H9 (cell line): ENCODE measurements around the gene PDPR. TPM values are rescaled to one million over a fixed set of nuclear protein-coding genes. Genes with fewer than 3 reads are reported as not detected.
"Not testable (repeated sequence)": the region's sequence is repeated elsewhere in the genome, so short reads cannot be mapped to it uniquely, and the experiment has no call there.

Experiments
- DNase-seq: peaks from one replicate; pipeline ENCODE4 v3.0.0-alpha.2; 2017
- H2AFZ ChIP-seq: one replicate; pipeline ENCODE4 v1.6.1; 2013; ENCODE audit warnings: mild to moderate bottlenecking, low read length, control low read depth, moderate library complexity
- H2AK5ac ChIP-seq: 2 replicates; pipeline ENCODE4 v1.6.1; 2013; ENCODE audit warnings: low read length, control low read depth, mixed read lengths; ENCODE audit not compliant: insufficient read length
- H2BK120ac ChIP-seq: one replicate; pipeline ENCODE4 v1.6.1; 2013; ENCODE audit warnings: low read depth, mild to moderate bottlenecking, low read length, control low read depth, inconsistent platforms; ENCODE audit not compliant: poor library complexity, severe bottlenecking
- H2BK12ac ChIP-seq: 2 replicates; pipeline ENCODE4 v1.6.1; 2013; ENCODE audit warnings: low read length, control low read depth, mixed read lengths, low read depth; ENCODE audit not compliant: insufficient read length
- H2BK15ac ChIP-seq: 2 replicates; pipeline ENCODE4 v1.6.1; 2013; ENCODE audit warnings: low read depth, low read length, control low read depth
- H2BK20ac ChIP-seq: one replicate; pipeline ENCODE4 v1.6.1; 2013; ENCODE audit warnings: low read depth, mild to moderate bottlenecking, low read length, control low read depth, inconsistent platforms; ENCODE audit not compliant: poor library complexity, severe bottlenecking
- H2BK5ac ChIP-seq: 2 replicates; pipeline ENCODE4 v1.6.1; 2013; ENCODE audit warnings: low read length, control low read depth, mixed read lengths; ENCODE audit not compliant: insufficient read length
- H3K14ac ChIP-seq: 2 replicates; pipeline ENCODE4 v1.6.1; 2013; ENCODE audit warnings: low read length, control low read depth; ENCODE audit not compliant: insufficient read depth
- H3K18ac ChIP-seq: 2 replicates; pipeline ENCODE4 v1.6.1; 2013; ENCODE audit warnings: low read depth, mild to moderate bottlenecking, mixed read lengths, low read length, control low read depth; ENCODE audit not compliant: insufficient read length
- H3K23ac ChIP-seq: 2 replicates; pipeline ENCODE4 v1.6.1; 2013; ENCODE audit warnings: low read length, control low read depth, mixed read lengths, low read depth; ENCODE audit not compliant: insufficient read length
- H3K23me2 ChIP-seq: 2 replicates; pipeline ENCODE4 v1.6.1; 2013; ENCODE audit warnings: low read depth, mild to moderate bottlenecking, mixed read lengths, low read length, control low read depth; ENCODE audit not compliant: insufficient read length, poor library complexity, severe bottlenecking
- H3K27ac ChIP-seq: 2 replicates; pipeline ENCODE4 v1.5.1; 2013; ENCODE audit warnings: low read length, control low read depth, mixed read lengths, low read depth; ENCODE audit not compliant: insufficient read length
- H3K27me3 ChIP-seq: 2 replicates; pipeline ENCODE4 v1.6.1; 2013; ENCODE audit warnings: low read length, control low read depth, inconsistent platforms; ENCODE audit not compliant: insufficient read depth
- H3K4ac ChIP-seq: 2 replicates; pipeline ENCODE4 v1.6.1; 2013; ENCODE audit warnings: low read depth, mild to moderate bottlenecking, control low read depth, inconsistent platforms, low read length, moderate library complexity
- H3K4me1 ChIP-seq: 2 replicates; pipeline ENCODE4 v1.6.1; 2013; ENCODE audit warnings: low read length, control low read depth, inconsistent platforms; ENCODE audit not compliant: insufficient read depth
- H3K4me2 ChIP-seq: 2 replicates; pipeline ENCODE4 v1.6.1; 2013; ENCODE audit warnings: low read length, control low read depth, mixed read lengths; ENCODE audit not compliant: insufficient read length, insufficient read depth
- H3K56ac ChIP-seq: 2 replicates; pipeline ENCODE4 v1.6.1; 2013; ENCODE audit warnings: low read depth, mild to moderate bottlenecking, mixed read lengths, low read length, control low read depth; ENCODE audit not compliant: insufficient read length
- H3K79me1 ChIP-seq: 2 replicates; pipeline ENCODE4 v1.6.1; 2013; ENCODE audit warnings: low read depth, mild to moderate bottlenecking, moderate library complexity, low read length, control low read depth, inconsistent platforms; ENCODE audit not compliant: insufficient read depth, poor library complexity, severe bottlenecking
- H3K79me2 ChIP-seq: 2 replicates; pipeline ENCODE4 v1.6.1; 2013; ENCODE audit warnings: low read length, control low read depth, inconsistent platforms; ENCODE audit not compliant: insufficient read depth
- H3K9ac ChIP-seq: 2 replicates; pipeline ENCODE4 v1.6.1; 2013; ENCODE audit warnings: low read length, control low read depth, mixed read lengths; ENCODE audit not compliant: insufficient read length; ENCODE audit errors: extremely low read depth
- H3K9me3 ChIP-seq: one replicate; pipeline ENCODE4 v1.6.1; 2013; ENCODE audit warnings: low read depth, low read length, inconsistent platforms; ENCODE audit not compliant: control insufficient read depth
- H3T11ph ChIP-seq: one replicate; pipeline ENCODE4 v1.6.1; 2013; ENCODE audit warnings: mild to moderate bottlenecking, low read length, control low read depth, inconsistent platforms
- H4K20me1 ChIP-seq: one replicate; pipeline ENCODE4 v1.6.1; 2013; ENCODE audit not compliant: control insufficient read depth, insufficient read length, insufficient read depth
- H4K5ac ChIP-seq: 2 replicates; pipeline ENCODE4 v1.6.1; 2013; ENCODE audit warnings: low read depth, mild to moderate bottlenecking, mixed read lengths, low read length, control low read depth; ENCODE audit not compliant: insufficient read length
- H4K8ac ChIP-seq: replicated peaks from 2 replicates; pipeline ENCODE4 v1.6.1; 2013; ENCODE audit warnings: low read length, control low read depth, mixed read lengths, low read depth; ENCODE audit not compliant: insufficient read length
- H4K91ac ChIP-seq: 2 replicates; pipeline ENCODE4 v1.6.1; 2013; ENCODE audit warnings: low read depth, mild to moderate bottlenecking, moderate library complexity, mixed read lengths, low read length, control low read depth; ENCODE audit not compliant: insufficient read length
- H3K27ac Mint-ChIP-seq, 3 experiments: 2 replicates in 2 of 3; 3 replicates in 1 of 3; pipeline ENCODE4 v1.8.0; 2020 to 2021; ENCODE audit warnings: mixed read lengths in 3 of 3, mild to moderate bottlenecking in 1 of 3, moderate library complexity in 1 of 3
- H3K27me3 Mint-ChIP-seq: 2 replicates; pipeline ENCODE4 v1.8.0; 2021; ENCODE audit warnings: low read depth, mild to moderate bottlenecking, moderate library complexity, mixed read lengths
- H3K36me3 Mint-ChIP-seq, 3 experiments: 2 replicates in 2 of 3; 3 replicates in 1 of 3; pipeline ENCODE4 v1.8.0; 2020 to 2021; ENCODE audit warnings: low read depth in 3 of 3, mixed read lengths in 3 of 3; ENCODE audit not compliant: insufficient read depth in 1 of 3
- H3K4me1 Mint-ChIP-seq, 2 experiments: 2 replicates each; pipeline ENCODE4 v1.8.0; 2020; ENCODE audit warnings: mixed read lengths in 2 of 2
- H3K4me3 Mint-ChIP-seq, 2 experiments: 2 replicates in 1 of 2; 3 replicates in 1 of 2; pipeline ENCODE4 v1.8.0; 2020 to 2021; ENCODE audit warnings: mild to moderate bottlenecking in 2 of 2, mixed read lengths in 2 of 2, moderate library complexity in 1 of 2
- H3K9me3 Mint-ChIP-seq, 2 experiments: 2 replicates in 1 of 2; 3 replicates in 1 of 2; pipeline ENCODE4 v1.8.0; 2020; ENCODE audit warnings: mild to moderate bottlenecking in 2 of 2, mixed read lengths in 2 of 2, moderate library complexity in 1 of 2
- WGBS: extraction: QIAGEN DNeasy Blood & Tissue Kit; methylation state at CpG from one replicate; pipeline ENCODE4 v1.1.7; 2013; ENCODE audit warnings: missing lambda C conversion rate, low lambda C conversion rate, mixed read lengths; ENCODE audit not compliant: insufficient read length; ENCODE audit errors: extremely low coverage; 5-methylcytosine and 5-hydroxymethylcytosine counted together
- total RNA-seq: library from RNA; stranded (reverse); gene quantifications from 2 replicates; pipeline ENCODE4 v1.2.1, GENCODE V29; 2021

The PDPR gene
- total RNA-seq, 1 experiment from 2014 or later = 37.2 TPM

DNA sequence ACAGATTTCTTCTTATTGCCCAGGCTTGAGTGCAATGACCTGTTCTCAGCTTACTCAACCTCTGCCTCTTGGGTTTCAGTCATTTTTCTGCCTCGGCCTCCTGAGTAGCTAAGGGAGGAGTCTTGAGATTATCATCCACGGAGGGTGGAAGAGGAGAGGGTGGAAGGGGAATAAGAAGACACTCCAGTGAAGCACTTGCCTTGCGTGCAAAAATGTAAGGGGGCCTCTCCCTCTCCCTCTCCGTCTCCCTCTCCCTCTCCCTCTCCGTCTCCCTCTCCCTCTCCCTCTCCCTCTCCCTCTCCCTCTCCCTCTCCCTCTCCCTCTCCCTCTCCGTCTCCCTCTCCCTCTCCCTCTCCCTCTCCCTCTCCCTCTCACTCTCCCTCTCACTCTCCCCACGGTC is 89.4 kb downstream of the PDPR start:
- H3K9me3 ChIP-seq, H3K4me1 ChIP-seq, H3K4me2 ChIP-seq, H3K9ac ChIP-seq, H3K79me1 ChIP-seq, H3K4me1 Mint-ChIP-seq, H3K27ac ChIP-seq, H3K4me3 Mint-ChIP-seq, H3K79me2 ChIP-seq, H2BK120ac ChIP-seq, DNase-seq, H2BK12ac ChIP-seq, H2BK20ac ChIP-seq, H2AK5ac ChIP-seq, H4K20me1 ChIP-seq, H3K23me2 ChIP-seq, H3K27me3 Mint-ChIP-seq, H3K27me3 ChIP-seq, H3K27ac Mint-ChIP-seq, H4K8ac ChIP-seq, H3K14ac ChIP-seq, H3K4ac ChIP-seq, H2BK5ac ChIP-seq, H2AFZ ChIP-seq, H4K5ac ChIP-seq, H2BK15ac ChIP-seq, H4K91ac ChIP-seq, H3K18ac ChIP-seq, H3T11ph ChIP-seq, H3K9me3 Mint-ChIP-seq, H3K23ac ChIP-seq, H3K56ac ChIP-seq: not testable (repeated sequence)
- peaks cover 9 to 25% (median 18%) of the 10 kb centered on the region in 3 experiments for H3K36me3 Mint-ChIP-seq
- WGBS = no CpG with 5 or more reads among the region's 7 CpGs

DNA sequence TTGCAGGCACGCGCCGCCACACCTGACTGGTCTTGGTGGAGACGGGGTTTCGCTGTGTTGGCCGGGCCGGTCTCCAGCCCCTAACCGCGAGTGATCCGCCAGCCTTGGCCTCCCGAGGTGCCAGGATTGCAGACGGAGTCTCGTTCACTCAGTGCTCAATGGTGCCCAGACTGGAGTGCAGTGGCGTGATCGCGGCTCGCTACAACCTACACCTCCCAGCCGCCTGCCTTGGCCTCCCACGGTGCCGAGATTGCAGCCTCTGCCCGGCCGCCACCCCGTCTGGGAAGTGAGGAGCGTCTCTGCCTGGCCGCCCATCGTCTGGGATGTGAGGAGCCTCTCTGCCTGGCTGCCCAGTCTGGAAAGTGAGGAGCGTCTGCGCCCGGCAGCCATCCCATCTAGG is 89.9 kb downstream of the PDPR start:
- not testable (repeated sequence) for H3K79me2 ChIP-seq, H3K18ac ChIP-seq, H3K27ac Mint-ChIP-seq, H3K23ac ChIP-seq, H2AK5ac ChIP-seq, H3K4me2 ChIP-seq, H3K4me3 Mint-ChIP-seq, H4K5ac ChIP-seq, H3K9me3 ChIP-seq, H4K91ac ChIP-seq, H3K14ac ChIP-seq, H3T11ph ChIP-seq, H2BK12ac ChIP-seq, H3K9ac ChIP-seq, H2BK15ac ChIP-seq, H3K4me1 Mint-ChIP-seq, H3K4me1 ChIP-seq, H3K27ac ChIP-seq, H3K27me3 Mint-ChIP-seq, H2BK120ac ChIP-seq, H3K79me1 ChIP-seq, H3K27me3 ChIP-seq, DNase-seq, H3K4ac ChIP-seq, H2BK5ac ChIP-seq, H2AFZ ChIP-seq, H4K20me1 ChIP-seq, H2BK20ac ChIP-seq, H3K9me3 Mint-ChIP-seq, H3K56ac ChIP-seq, H4K8ac ChIP-seq, H3K23me2 ChIP-seq
- no CpG with 5 or more reads among the region's 29 CpGs for WGBS
- H3K36me3 Mint-ChIP-seq = peaks cover 9 to 25% (median 18%) of the 10 kb centered on the region in 3 experiments
